Coronary artery (tissue), 2 donors: Measurements from ENCODE around the gene FKBP6.

Experiments
- DNase-seq: peaks from one replicate; pipeline ENCODE4 v3.0.0-alpha.2; 2017; ENCODE audit warnings: low spot score
- H3K27ac ChIP-seq, 2 donors: fragments of 200-600 bp; sonication (generic); one replicate each; pipeline ENCODE4 v1.5.1; 2016 to 2019
- H3K4me3 ChIP-seq: fragments of 200-600 bp; sonication (generic); 2 replicates; pipeline ENCODE4 v1.5.1; 2016; ENCODE audit warnings: mild to moderate bottlenecking, moderate library complexity
- TF ChIP-seq, protein P1 (sequence below): fragments of 200-600 bp; sonication (generic); IDR thresholded peaks from one replicate; pipeline ENCODE4 v1.5.1; 2019; ENCODE audit warnings: antibody characterized with exemption

Gene FKBP6

DNA sequence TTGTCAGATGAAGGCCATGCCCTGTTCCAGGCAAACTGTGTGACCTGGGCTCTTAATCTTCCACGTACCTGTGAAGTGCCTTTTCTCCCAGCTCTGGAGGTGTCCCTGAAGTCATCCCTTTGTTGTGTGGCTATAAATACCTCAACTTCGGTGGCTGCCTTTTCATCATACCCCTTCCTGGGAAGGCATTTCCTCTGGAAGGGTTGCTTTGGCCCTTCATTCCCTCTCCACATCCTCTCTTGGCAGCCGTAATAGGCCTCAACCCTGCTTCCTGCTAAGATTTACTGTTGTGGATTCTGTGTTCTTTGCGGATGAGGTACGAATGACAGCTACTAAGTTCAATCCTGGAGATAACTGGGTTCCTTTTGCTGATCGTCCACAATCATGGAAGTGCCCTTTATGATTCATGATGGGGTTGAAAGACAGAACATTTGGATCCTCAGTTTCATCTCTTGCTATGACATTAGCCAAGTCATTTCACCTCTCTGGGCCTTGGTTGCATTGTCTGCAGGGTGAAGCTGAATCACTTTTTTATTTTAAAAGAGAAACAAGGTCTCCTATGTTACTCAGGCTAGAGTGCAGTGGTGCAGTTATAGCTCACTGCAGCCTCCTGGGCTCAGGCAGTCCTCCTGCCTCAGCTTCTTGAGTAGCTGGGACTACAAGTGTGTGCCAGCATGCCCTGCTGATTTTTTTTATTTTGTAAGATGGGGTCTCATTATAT, 23.6 kb downstream of the FKBP6 start:
- no peak for DNase-seq
- no peak overlapping the region for H3K4me3 ChIP-seq
- TF ChIP-seq, protein P1, sequence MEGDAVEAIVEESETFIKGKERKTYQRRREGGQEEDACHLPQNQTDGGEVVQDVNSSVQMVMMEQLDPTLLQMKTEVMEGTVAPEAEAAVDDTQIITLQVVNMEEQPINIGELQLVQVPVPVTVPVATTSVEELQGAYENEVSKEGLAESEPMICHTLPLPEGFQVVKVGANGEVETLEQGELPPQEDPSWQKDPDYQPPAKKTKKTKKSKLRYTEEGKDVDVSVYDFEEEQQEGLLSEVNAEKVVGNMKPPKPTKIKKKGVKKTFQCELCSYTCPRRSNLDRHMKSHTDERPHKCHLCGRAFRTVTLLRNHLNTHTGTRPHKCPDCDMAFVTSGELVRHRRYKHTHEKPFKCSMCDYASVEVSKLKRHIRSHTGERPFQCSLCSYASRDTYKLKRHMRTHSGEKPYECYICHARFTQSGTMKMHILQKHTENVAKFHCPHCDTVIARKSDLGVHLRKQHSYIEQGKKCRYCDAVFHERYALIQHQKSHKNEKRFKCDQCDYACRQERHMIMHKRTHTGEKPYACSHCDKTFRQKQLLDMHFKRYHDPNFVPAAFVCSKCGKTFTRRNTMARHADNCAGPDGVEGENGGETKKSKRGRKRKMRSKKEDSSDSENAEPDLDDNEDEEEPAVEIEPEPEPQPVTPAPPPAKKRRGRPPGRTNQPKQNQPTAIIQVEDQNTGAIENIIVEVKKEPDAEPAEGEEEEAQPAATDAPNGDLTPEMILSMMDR: no peak
- no peak overlapping the region for H3K27ac ChIP-seq

GRCh38 chr7:73352784-73353183, 24.8 kb downstream of the FKBP6 start:
- no peak for DNase-seq
- Histone ChIP-seq H3K27ac (no peak overlapping the region), H3K4me3 (no peak overlapping the region)
- TF ChIP-seq, protein P1: no peak

DNA sequence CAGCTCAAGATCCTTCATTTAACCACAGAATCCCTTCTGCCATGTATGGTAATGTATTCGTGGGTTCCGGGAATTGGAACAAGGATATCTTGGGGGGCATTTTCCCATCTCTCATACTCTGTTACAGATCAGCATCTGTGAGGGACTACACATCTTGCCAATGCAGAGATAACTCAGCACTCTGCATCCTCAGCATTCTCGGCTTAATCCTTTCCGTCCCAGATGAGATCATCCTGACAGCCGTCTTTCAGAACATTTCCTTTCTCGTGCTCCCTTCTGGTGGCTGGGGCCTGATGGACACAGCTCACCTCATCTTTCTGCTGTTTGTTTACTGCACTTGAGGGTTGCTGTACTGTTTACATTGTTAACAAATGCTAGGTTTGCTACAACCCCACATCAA, 25.3 kb downstream of the FKBP6 start:
- H3K4me3 ChIP-seq: no peak overlapping the region
- no peak overlapping the region for H3K27ac ChIP-seq
- no peak for DNase-seq
- TF ChIP-seq, protein P1: no peak

GRCh38 chr7:73354196-73354595, 26.2 kb downstream of the FKBP6 start:
- no peak for DNase-seq
- Histone ChIP-seq H3K4me3 (no peak overlapping the region), H3K27ac (no peak overlapping the region)
- TF ChIP-seq, protein P1: no peak

GRCh38 chr7:73354821-73355220, 26.9 kb downstream of the FKBP6 start:
- TF ChIP-seq, protein P1: no peak
- Histone ChIP-seq H3K4me3 (no peak overlapping the region), H3K27ac (no peak overlapping the region)
- DNase-seq: no peak

DNA sequence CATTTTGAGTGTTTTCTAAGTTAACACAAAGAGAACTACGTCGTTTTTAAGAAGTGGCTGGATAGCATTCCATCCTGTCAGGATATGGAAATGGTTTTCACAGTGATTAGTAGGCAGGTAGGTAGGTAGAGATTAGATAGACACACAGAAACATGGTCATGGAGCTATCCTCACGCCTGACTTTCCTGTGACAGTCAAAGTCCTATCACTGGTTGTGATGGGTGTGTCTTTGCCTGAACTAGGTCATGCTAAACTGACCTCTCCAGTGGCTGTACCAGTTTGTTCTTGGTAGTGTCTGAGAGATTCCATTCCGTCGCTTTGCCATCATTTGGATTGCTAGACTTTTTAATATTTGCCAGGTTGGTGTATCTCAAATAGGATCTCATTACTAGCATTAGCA, 28.2 kb downstream of the FKBP6 start:
- no peak overlapping the region for H3K4me3 ChIP-seq
- no peak for DNase-seq
- TF ChIP-seq, protein P1: no peak
- H3K27ac ChIP-seq: no peak overlapping the region

DNA sequence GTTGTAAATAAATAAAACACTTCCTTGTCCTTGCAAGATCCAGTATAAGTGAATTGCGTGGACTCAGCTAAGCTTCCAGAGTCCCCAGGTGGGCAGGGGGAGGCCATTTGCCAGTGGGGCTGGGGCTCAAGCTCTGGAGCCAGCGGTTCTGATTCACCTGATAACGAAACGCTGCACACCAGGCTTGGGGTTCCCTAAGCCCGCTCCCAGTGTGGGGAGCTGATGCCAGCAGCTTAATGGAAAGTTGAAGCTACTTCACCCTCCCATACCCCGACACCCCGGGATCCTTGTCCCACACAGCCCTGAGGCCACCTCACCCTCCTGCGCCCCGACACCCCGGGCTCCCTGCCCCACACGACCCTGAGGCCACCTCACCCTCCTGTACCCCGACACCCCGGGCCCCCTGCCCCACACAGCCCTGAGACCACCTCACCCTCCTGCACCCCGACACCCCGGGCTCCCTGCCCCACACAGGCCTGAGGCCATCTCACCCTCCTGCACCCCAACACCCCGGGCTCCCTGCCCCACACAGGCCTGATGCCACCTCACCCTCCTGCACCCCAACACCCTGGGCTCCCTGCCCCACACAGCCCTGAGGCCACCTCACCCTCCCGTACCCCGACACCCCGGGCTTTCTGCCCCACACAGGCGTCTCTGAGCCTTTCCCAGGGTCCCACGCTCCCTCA, 30.8 kb downstream of the FKBP6 start:
- TF ChIP-seq, protein P1: no peak
- Histone ChIP-seq H3K27ac (peak overlapping the region in 1 of 2 donors; percentile 70), H3K4me3 (peak overlapping the region; percentile 59)
- DNase-seq: no peak
